Measurements from ENCODE around the gene ETS1.

The ETS1 gene

DNA sequence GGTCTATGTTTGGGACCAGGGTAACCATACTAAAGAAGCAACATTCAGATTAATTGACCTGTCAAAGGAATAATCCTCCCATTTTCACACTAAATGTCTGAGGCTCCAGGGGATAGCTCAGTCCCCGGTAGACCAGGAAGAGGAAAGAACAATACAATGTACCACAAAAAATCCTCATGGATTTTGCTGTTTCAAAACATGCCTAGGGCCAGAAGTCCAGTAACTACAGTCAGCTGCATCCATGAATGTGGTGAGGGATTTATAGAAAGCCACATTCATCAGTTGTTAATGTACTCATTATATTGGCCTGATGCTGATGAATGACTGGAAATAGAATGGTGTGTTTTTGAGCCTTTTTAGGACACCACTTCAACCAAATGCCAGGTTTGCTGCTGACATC, 6.9 kb upstream of the ETS1 start:
- peaks cover 4% of the 10 kb centered on the region for H3K27me3 ChIP-seq (ENCODE audit: insufficient read depth, poor library complexity, severe bottlenecking)
- TF ChIP-seq GABPA (IDR thresholded peaks at IDR 0.05; ENCODE audit: low read depth) (no peak), SPI1 (IDR thresholded peaks at IDR 0.05; ENCODE audit: borderline replicate concordance, low read depth) (no peak), POLR2AphosphoS5 (IDR thresholded peaks at IDR 0.05; ENCODE audit: low read depth) (no peak)
- TF ChIP-seq, protein P1, sequence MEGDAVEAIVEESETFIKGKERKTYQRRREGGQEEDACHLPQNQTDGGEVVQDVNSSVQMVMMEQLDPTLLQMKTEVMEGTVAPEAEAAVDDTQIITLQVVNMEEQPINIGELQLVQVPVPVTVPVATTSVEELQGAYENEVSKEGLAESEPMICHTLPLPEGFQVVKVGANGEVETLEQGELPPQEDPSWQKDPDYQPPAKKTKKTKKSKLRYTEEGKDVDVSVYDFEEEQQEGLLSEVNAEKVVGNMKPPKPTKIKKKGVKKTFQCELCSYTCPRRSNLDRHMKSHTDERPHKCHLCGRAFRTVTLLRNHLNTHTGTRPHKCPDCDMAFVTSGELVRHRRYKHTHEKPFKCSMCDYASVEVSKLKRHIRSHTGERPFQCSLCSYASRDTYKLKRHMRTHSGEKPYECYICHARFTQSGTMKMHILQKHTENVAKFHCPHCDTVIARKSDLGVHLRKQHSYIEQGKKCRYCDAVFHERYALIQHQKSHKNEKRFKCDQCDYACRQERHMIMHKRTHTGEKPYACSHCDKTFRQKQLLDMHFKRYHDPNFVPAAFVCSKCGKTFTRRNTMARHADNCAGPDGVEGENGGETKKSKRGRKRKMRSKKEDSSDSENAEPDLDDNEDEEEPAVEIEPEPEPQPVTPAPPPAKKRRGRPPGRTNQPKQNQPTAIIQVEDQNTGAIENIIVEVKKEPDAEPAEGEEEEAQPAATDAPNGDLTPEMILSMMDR (IDR thresholded peaks at IDR 0.05; ENCODE audit: insufficient read depth, low read length), result no peak
- TF ChIP-seq, protein P2, sequence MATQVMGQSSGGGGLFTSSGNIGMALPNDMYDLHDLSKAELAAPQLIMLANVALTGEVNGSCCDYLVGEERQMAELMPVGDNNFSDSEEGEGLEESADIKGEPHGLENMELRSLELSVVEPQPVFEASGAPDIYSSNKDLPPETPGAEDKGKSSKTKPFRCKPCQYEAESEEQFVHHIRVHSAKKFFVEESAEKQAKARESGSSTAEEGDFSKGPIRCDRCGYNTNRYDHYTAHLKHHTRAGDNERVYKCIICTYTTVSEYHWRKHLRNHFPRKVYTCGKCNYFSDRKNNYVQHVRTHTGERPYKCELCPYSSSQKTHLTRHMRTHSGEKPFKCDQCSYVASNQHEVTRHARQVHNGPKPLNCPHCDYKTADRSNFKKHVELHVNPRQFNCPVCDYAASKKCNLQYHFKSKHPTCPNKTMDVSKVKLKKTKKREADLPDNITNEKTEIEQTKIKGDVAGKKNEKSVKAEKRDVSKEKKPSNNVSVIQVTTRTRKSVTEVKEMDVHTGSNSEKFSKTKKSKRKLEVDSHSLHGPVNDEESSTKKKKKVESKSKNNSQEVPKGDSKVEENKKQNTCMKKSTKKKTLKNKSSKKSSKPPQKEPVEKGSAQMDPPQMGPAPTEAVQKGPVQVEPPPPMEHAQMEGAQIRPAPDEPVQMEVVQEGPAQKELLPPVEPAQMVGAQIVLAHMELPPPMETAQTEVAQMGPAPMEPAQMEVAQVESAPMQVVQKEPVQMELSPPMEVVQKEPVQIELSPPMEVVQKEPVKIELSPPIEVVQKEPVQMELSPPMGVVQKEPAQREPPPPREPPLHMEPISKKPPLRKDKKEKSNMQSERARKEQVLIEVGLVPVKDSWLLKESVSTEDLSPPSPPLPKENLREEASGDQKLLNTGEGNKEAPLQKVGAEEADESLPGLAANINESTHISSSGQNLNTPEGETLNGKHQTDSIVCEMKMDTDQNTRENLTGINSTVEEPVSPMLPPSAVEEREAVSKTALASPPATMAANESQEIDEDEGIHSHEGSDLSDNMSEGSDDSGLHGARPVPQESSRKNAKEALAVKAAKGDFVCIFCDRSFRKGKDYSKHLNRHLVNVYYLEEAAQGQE (IDR thresholded peaks at IDR 0.05; ENCODE audit: insufficient replicate concordance, low read depth), result no peak
- H3K27ac ChIP-seq (replicated peaks), result no peak overlapping the region
- H3K4me3 ChIP-seq (replicated peaks; ENCODE audit: insufficient read depth, low read length), result no peak overlapping the region
- no peak for DNase-seq (ENCODE audit: low read depth in 1 of 2, low spot score in 1 of 2)

DNA sequence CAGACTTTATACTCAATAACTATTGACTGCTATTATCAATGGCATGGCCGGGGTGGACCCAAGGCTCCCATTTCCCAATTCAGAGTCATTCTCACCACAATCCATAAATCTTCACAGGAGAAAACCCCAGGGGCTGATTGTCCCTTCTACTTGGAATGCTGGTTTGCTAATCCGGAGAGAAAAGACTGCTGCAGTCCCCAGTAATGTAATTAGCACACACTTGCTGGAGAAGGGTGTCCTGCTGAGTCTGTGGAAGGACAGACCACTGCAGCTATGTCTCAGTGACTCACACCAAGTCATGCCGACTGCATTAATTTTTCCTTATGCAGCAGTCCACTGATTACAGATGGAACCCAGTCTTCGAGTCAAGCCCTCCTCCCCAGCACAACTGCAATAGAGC, 5.9 kb upstream of the ETS1 start:
- no peak overlapping the region for H3K27ac ChIP-seq (replicated peaks)
- TF ChIP-seq, protein P1 (IDR thresholded peaks at IDR 0.05; ENCODE audit: insufficient read depth, low read length), result no peak
- TF ChIP-seq GABPA (IDR thresholded peaks at IDR 0.05; ENCODE audit: low read depth), result no peak
- TF ChIP-seq, protein P2 (IDR thresholded peaks at IDR 0.05; ENCODE audit: insufficient replicate concordance, low read depth), result no peak
- no peak overlapping the region for H3K4me3 ChIP-seq (replicated peaks; ENCODE audit: insufficient read depth, low read length)
- H3K27me3 ChIP-seq (ENCODE audit: insufficient read depth, poor library complexity, severe bottlenecking), result peaks cover 4% of the 10 kb centered on the region
- no peak for DNase-seq (ENCODE audit: low read depth in 1 of 2, low spot score in 1 of 2)

DNA sequence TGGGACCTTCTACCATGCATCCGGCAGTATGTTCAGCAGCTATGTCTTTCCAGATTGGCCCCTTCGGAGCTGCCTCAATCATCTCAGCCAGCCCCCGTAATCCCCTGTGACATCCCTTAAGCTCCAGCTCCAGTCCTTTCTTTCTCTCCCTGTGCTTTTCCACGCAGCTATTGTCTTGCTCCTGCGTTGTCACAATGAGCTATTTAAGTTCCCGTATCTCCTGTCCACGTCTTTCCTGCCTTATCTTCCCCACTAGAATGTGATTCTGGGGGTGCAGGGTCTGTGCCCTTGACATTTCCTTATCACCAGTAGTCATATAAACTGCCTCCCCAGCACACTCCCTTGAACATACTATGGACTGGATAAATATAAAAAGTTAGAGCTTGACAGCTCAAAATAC, 5.1 kb upstream of the ETS1 start:
- no peak for DNase-seq (ENCODE audit: low read depth in 1 of 2, low spot score in 1 of 2)
- peaks cover 7% of the 10 kb centered on the region for H3K27me3 ChIP-seq (ENCODE audit: insufficient read depth, poor library complexity, severe bottlenecking)
- no peak for TF ChIP-seq GABPA (IDR thresholded peaks at IDR 0.05; ENCODE audit: low read depth)
- TF ChIP-seq SPI1 (IDR thresholded peaks at IDR 0.05; ENCODE audit: borderline replicate concordance, low read depth), result no peak
- TF ChIP-seq, protein P2 (IDR thresholded peaks at IDR 0.05; ENCODE audit: insufficient replicate concordance, low read depth), result no peak
- no peak for TF ChIP-seq POLR2AphosphoS5 (IDR thresholded peaks at IDR 0.05; ENCODE audit: low read depth)
- TF ChIP-seq, protein P1 (IDR thresholded peaks at IDR 0.05; ENCODE audit: insufficient read depth, low read length), result no peak
- no peak overlapping the region for H3K4me3 ChIP-seq (replicated peaks; ENCODE audit: insufficient read depth, low read length)
- H3K27ac ChIP-seq (replicated peaks), result no peak overlapping the region

All from HL-60 (cell line).